B cell (primary cell): ENCODE measurements around the gene ADAM23.

Experiments
- EZH2 ChIP-seq: IDR thresholded peaks from 2 replicates; pipeline ENCODE4 v1.6.1; 2012; ENCODE audit warnings: borderline replicate concordance, low read depth, mild to moderate bottlenecking, moderate library complexity, low read length; ENCODE audit not compliant: insufficient read depth, poor library complexity, severe bottlenecking
- TF ChIP-seq, protein P1 (sequence below): fragments of 200-600 bp; IDR thresholded peaks from one replicate; pipeline ENCODE4 v1.8.0; 2022; ENCODE audit warnings: antibody characterized with exemption, mild to moderate bottlenecking

DNA sequence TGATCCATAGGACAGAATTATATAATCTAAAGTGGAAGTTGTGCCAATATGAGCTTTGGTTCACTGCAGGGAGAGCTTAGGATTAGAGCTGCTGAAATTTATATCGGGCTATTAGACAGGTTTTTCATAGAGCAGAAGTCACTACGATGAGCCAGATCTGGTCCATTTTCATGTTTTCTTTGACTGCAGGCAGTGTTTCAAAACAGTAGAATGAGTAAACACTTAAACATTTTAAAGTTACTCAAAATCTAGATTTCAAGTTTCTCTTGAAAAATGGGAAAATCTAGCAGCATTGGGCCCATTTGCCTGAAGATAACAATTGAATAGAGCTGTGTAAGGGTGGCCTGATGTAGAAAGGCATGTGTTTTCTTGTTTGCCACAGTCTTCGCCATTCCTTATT is 14.5 kb upstream of the ADAM23 start:
- TF ChIP-seq, protein P1, sequence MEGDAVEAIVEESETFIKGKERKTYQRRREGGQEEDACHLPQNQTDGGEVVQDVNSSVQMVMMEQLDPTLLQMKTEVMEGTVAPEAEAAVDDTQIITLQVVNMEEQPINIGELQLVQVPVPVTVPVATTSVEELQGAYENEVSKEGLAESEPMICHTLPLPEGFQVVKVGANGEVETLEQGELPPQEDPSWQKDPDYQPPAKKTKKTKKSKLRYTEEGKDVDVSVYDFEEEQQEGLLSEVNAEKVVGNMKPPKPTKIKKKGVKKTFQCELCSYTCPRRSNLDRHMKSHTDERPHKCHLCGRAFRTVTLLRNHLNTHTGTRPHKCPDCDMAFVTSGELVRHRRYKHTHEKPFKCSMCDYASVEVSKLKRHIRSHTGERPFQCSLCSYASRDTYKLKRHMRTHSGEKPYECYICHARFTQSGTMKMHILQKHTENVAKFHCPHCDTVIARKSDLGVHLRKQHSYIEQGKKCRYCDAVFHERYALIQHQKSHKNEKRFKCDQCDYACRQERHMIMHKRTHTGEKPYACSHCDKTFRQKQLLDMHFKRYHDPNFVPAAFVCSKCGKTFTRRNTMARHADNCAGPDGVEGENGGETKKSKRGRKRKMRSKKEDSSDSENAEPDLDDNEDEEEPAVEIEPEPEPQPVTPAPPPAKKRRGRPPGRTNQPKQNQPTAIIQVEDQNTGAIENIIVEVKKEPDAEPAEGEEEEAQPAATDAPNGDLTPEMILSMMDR: no peak
- TF ChIP-seq EZH2: no peak
